ENCODE results near the gene NEB.

DNA sequence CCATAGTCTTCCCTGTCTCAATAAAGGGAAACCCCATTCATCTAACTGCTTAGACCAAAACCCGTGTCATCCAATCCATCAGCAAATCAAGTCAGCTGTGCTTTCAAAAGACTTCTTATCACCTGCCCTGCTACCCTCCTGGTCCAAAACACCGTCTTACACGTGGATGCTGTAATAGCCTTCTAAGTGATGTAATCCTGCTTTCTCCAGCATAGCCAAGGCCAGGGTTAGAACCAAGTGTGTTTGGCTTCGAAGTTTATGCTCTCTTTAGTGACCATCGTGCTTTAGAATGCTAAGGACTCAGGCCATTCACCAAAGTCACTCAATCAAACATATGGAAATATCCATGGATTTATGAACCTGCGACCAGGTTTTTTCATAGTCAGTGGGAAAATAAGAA, 25.5 kb downstream of the NEB start:
- TF ChIP-seq, protein P1, sequence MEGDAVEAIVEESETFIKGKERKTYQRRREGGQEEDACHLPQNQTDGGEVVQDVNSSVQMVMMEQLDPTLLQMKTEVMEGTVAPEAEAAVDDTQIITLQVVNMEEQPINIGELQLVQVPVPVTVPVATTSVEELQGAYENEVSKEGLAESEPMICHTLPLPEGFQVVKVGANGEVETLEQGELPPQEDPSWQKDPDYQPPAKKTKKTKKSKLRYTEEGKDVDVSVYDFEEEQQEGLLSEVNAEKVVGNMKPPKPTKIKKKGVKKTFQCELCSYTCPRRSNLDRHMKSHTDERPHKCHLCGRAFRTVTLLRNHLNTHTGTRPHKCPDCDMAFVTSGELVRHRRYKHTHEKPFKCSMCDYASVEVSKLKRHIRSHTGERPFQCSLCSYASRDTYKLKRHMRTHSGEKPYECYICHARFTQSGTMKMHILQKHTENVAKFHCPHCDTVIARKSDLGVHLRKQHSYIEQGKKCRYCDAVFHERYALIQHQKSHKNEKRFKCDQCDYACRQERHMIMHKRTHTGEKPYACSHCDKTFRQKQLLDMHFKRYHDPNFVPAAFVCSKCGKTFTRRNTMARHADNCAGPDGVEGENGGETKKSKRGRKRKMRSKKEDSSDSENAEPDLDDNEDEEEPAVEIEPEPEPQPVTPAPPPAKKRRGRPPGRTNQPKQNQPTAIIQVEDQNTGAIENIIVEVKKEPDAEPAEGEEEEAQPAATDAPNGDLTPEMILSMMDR (IDR thresholded peaks at IDR 0.05) = no peak
- TF ChIP-seq POLR2A (IDR thresholded peaks at IDR 0.05) = no peak
